GM21717 (cell line): Measurements from ENCODE around the gene WWOX.

Source experiments
- ATAC-seq: cut with Tn5 transposase; IDR thresholded peaks from one replicate; pipeline ENCODE4 v1.9.1; 2021; ENCODE audit warnings: mild to moderate bottlenecking, moderate library complexity; ENCODE audit not compliant: unreplicated experiment

Gene WWOX

GRCh38 chr16:78326731-78327130, 227.3 kb downstream of the WWOX start:
- ATAC-seq = no peak

- no peak for ATAC-seq
Observed at GRCh38 chr16:78331731-78332130, 232.3 kb downstream of the WWOX start.

- no peak for ATAC-seq
Observed at GRCh38 chr16:78333808-78334207, 234.4 kb downstream of the WWOX start.

- no peak for ATAC-seq
Observed at GRCh38 chr16:78340590-78340989, 241.1 kb downstream of the WWOX start.

GRCh38 chr16:78348068-78348467, 248.6 kb downstream of the WWOX start:
- ATAC-seq = no peak

- ATAC-seq = no peak
Observed at GRCh38 chr16:78348886-78349285, 249.4 kb downstream of the WWOX start.

- no peak for ATAC-seq
Observed at GRCh38 chr16:78352184-78352583, 252.7 kb downstream of the WWOX start.

- no peak for ATAC-seq
Observed at GRCh38 chr16:78353640-78354275, 254.3 kb downstream of the WWOX start.

GRCh38 chr16:78362524-78363135, 263.2 kb downstream of the WWOX start:
- no peak for ATAC-seq

- ATAC-seq = no peak
Observed at GRCh38 chr16:78363843-78364555, 264.5 kb downstream of the WWOX start.

GRCh38 chr16:78364556-78364880, 265.1 kb downstream of the WWOX start:
- no peak for ATAC-seq

- ATAC-seq = no peak
Observed at GRCh38 chr16:78365366-78365765, 265.9 kb downstream of the WWOX start.

- no peak for ATAC-seq
Observed at GRCh38 chr16:78368121-78369102, 269.0 kb downstream of the WWOX start.

GRCh38 chr16:78372277-78372676, 272.8 kb downstream of the WWOX start:
- no peak for ATAC-seq

- ATAC-seq = no peak
Observed at GRCh38 chr16:78375055-78375679, 275.7 kb downstream of the WWOX start.

- no peak for ATAC-seq
Observed at GRCh38 chr16:78376452-78376851, 277.0 kb downstream of the WWOX start.

GRCh38 chr16:78377312-78377711, 277.9 kb downstream of the WWOX start:
- no peak for ATAC-seq

- no peak for ATAC-seq
Observed at GRCh38 chr16:78381060-78381459, 281.6 kb downstream of the WWOX start.

GRCh38 chr16:78383118-78383517, 283.7 kb downstream of the WWOX start:
- no peak for ATAC-seq

- ATAC-seq = no peak
Observed at GRCh38 chr16:78385086-78385805, 285.8 kb downstream of the WWOX start.
